Lower leg skin (tissue), 3 donors: Measurements from ENCODE around the gene RPH3AL.

Source experiments
- CTCF ChIP-seq, 3 donors: fragments of 450-650 bp; IDR thresholded peaks; one replicate each; pipeline ENCODE4 v1.5.1; 2016; ENCODE audit warnings: antibody characterized with exemption in 3 of 3, mild to moderate bottlenecking in 3 of 3, moderate library complexity in 2 of 3
- POLR2A ChIP-seq, 2 donors: fragments of 450-650 bp; IDR thresholded peaks; one replicate each; pipeline ENCODE4 v1.6.1; 2016 to 2017; ENCODE audit warnings: antibody characterized with exemption in 2 of 2, mild to moderate bottlenecking in 1 of 2, moderate library complexity in 1 of 2

- TF ChIP-seq CTCF (IDR thresholded peaks at IDR 0.05): no peak
- TF ChIP-seq POLR2A (IDR thresholded peaks at IDR 0.05): no peak
Measured at GRCh38 chr17:394718-395095, 42.1 kb upstream of the RPH3AL start.
